K562 (cell line): ENCODE measurements around the gene ZNF541. TPM values are rescaled to one million over a fixed set of nuclear protein-coding genes. Genes with fewer than 3 reads are reported as not detected.

Experiments
- AFF4 ChIP-seq: sonication (generic); formaldehyde crosslinking; IDR thresholded peaks from 2 replicates; pipeline ENCODE4 v1.8.0; 2023; ENCODE audit warnings: mild to moderate bottlenecking, missing genetic modification reagents
- ATF6 ChIP-seq: sonication (generic); formaldehyde crosslinking; IDR thresholded peaks from 2 replicates; pipeline ENCODE4 v1.4.0; 2020; ENCODE audit warnings: mild to moderate bottlenecking, missing genetic modification reagents
- DDX20 ChIP-seq: fragments of 450-650 bp; IDR thresholded peaks from 2 replicates; pipeline ENCODE4 v1.6.1; 2016; ENCODE audit warnings: missing genetic modification characterization, low read depth, mild to moderate bottlenecking, missing compliant biosample characterization, moderate library complexity
- MCM2 ChIP-seq: fragments of 450-650 bp; IDR thresholded peaks from 2 replicates; pipeline ENCODE4 v1.6.1; 2017; ENCODE audit warnings: low read depth, mild to moderate bottlenecking
- MECOM ChIP-seq: fragments of 250-450 bp; sonication (Bioruptor Pico); IDR thresholded peaks from 2 replicates; pipeline ENCODE4 v1.8.0; 2022; ENCODE audit warnings: inconsistent platforms
- TSHZ1 ChIP-seq: fragments of 250-450 bp; sonication (Bioruptor Pico); IDR thresholded peaks from 2 replicates; pipeline ENCODE4 v1.4.0; 2020; ENCODE audit warnings: mild to moderate bottlenecking, moderate library complexity
- ZBTB40 ChIP-seq, 2 experiments: fragments of 450-650 bp in 1 of 2; sonication (generic) in 1 of 2; formaldehyde crosslinking in 1 of 2; IDR thresholded peaks; 2 replicates each; pipeline versions ENCODE4 v1.7.1 to v1.9.0; 2016 to 2022; ENCODE audit warnings: inconsistent platforms in 1 of 2, mild to moderate bottlenecking in 1 of 2, missing genetic modification reagents in 1 of 2
- polyA plus RNA-seq, 8 experiments: library from polyadenylated mRNA; depleted of rRNA in 4 of 8; stranded (reverse) in 5 of 8; unstranded in 3 of 8; fragments of >200 nt; fragmentation: Nextera tagmentation in 2 of 8; fragmentation: Illumina TruSeq in 1 of 8; extraction: Ambion mirVana in 2 of 8; extraction: Trizol in 1 of 8; gene quantifications; 2 replicates each; pipeline versions ENCODE4 v1.2.1 to v1.2.3, GENCODE V29; 2011 to 2014; ENCODE audit warnings: inconsistent platforms in 1 of 8, missing spikeins in 1 of 8
- total RNA-seq, 7 experiments: library from RNA; depleted of rRNA in 6 of 7; stranded (reverse); fragments of >200 nt in 6 of 7; fragmentation: Illumina TruSeq in 2 of 7; extraction: Trizol in 2 of 7; gene quantifications; 2 replicates each; pipeline versions ENCODE4 v1.2.1 to v1.2.3, GENCODE V29; 2011 to 2021; ENCODE audit warnings: low replicate concordance in 1 of 7

The ZNF541 gene
- total and polyA plus RNA-seq, 9 of the 15 experiments (the other 6 are each of a cell fraction or from before 2014, with no cell fraction given) = 0.04 to 0.11 (median 0.05) TPM; not detected in 1

- TF ChIP-seq ZBTB40 (IDR thresholded peaks at IDR 0.05) = no peak
- no peak for TF ChIP-seq ZBTB40 (CRISPR knock-in tag; IDR thresholded peaks at IDR 0.05)
- TF ChIP-seq MCM2 = no peak
- no peak for TF ChIP-seq ATF6 (CRISPR knock-in tag)
- no peak for TF ChIP-seq AFF4 (CRISPR knock-in tag)
- TF ChIP-seq DDX20 (tag) = no peak
- TF ChIP-seq TSHZ1 (CRISPR knock-in tag) = no peak
- TF ChIP-seq MECOM (CRISPR knock-in tag) = no peak
Measured at GRCh38 chr19:47531640-47532387, 41.1 kb downstream of the ZNF541 start (continued).
